HepG2 (cell line): ENCODE results near the gene TPPP2. TPM values are rescaled to one million over a fixed set of nuclear protein-coding genes. Genes with fewer than 3 reads are reported as not detected.

Experiments
- BCL6 ChIP-seq: IDR thresholded peaks from 2 replicates; pipeline ENCODE4 v1.6.1; 2016; ENCODE audit warnings: missing genetic modification reagents, missing compliant biosample characterization
- BRD4 ChIP-seq: sonication (generic); formaldehyde crosslinking; IDR thresholded peaks from 2 replicates; pipeline ENCODE4 v1.4.0; 2020; ENCODE audit warnings: missing genetic modification reagents
- FIP1L1 ChIP-seq: fragments of 200-400 bp; formaldehyde crosslinking; IDR thresholded peaks from 2 replicates; pipeline ENCODE4 v1.6.1; 2018; ENCODE audit warnings: low read depth, mild to moderate bottlenecking, low read length, moderate library complexity, borderline replicate concordance; ENCODE audit not compliant: insufficient read depth
- HBP1 ChIP-seq: IDR thresholded peaks from 2 replicates; pipeline ENCODE4 v1.6.1; 2016; ENCODE audit warnings: low read depth, control low read depth
- HNF4G ChIP-seq, 2 experiments: sonication (generic) in 1 of 2; formaldehyde crosslinking in 1 of 2; IDR thresholded peaks; 2 replicates each; pipeline versions ENCODE4 v1.4.0 to v1.6.1; 2011 to 2020; ENCODE audit warnings: borderline replicate concordance in 2 of 2, low read depth in 2 of 2, mild to moderate bottlenecking in 2 of 2, low read length in 1 of 2, missing genetic modification reagents in 1 of 2, moderate library complexity in 1 of 2
- ISL2 ChIP-seq: sonication (generic); formaldehyde crosslinking; IDR thresholded peaks from 2 replicates; pipeline ENCODE4 v1.5.0; 2020; ENCODE audit warnings: missing genetic modification reagents
- NR2F6 ChIP-seq, 2 experiments: IDR thresholded peaks; 2 replicates each; pipeline ENCODE4 v1.6.1; 2016; ENCODE audit warnings: antibody characterized with exemption in 1 of 2, mild to moderate bottlenecking in 1 of 2
- PCBP1 ChIP-seq: fragments of 200-400 bp; formaldehyde crosslinking; IDR thresholded peaks from 2 replicates; pipeline ENCODE4 v1.6.1; 2017; ENCODE audit warnings: mild to moderate bottlenecking, low read depth, low read length, borderline replicate concordance
- RBM39 ChIP-seq: fragments of 200-400 bp; formaldehyde crosslinking; IDR thresholded peaks from one replicate; pipeline ENCODE4 v1.6.1; 2018; ENCODE audit warnings: antibody characterized with exemption, mild to moderate bottlenecking, low read depth, low read length; ENCODE audit not compliant: poor library complexity, severe bottlenecking
- SAFB2 ChIP-seq: sonication (generic); formaldehyde crosslinking; IDR thresholded peaks from 2 replicates; pipeline ENCODE4 v1.5.1; 2020; ENCODE audit warnings: missing genetic modification reagents, low read depth, mild to moderate bottlenecking, borderline replicate concordance
- SYNCRIP ChIP-seq: fragments of 200-400 bp; formaldehyde crosslinking; IDR thresholded peaks from 2 replicates; pipeline ENCODE4 v1.6.1; 2018; ENCODE audit warnings: mild to moderate bottlenecking, low read depth, low read length; ENCODE audit not compliant: insufficient read depth
- THAP7 ChIP-seq: sonication (generic); formaldehyde crosslinking; IDR thresholded peaks from 2 replicates; pipeline ENCODE4 v1.8.1; 2023; ENCODE audit warnings: mild to moderate bottlenecking, missing genetic modification reagents
- ZNF12 ChIP-seq: sonication (generic); formaldehyde crosslinking; IDR thresholded peaks from 2 replicates; pipeline ENCODE4 v1.5.0; 2020; ENCODE audit warnings: missing genetic modification reagents
- ZNF430 ChIP-seq: sonication (generic); formaldehyde crosslinking; IDR thresholded peaks from 2 replicates; pipeline ENCODE4 v1.9.0; 2021; ENCODE audit warnings: mild to moderate bottlenecking, missing genetic modification reagents
- ZNF577 ChIP-seq: sonication (generic); formaldehyde crosslinking; IDR thresholded peaks from 2 replicates; pipeline ENCODE4 v1.4.0; 2020; ENCODE audit warnings: mild to moderate bottlenecking, low read depth, missing genetic modification reagents, borderline replicate concordance
- ZNF746 ChIP-seq: sonication (generic); formaldehyde crosslinking; IDR thresholded peaks from 2 replicates; pipeline ENCODE4 v1.8.0; 2022; ENCODE audit warnings: mild to moderate bottlenecking, missing genetic modification reagents
- ZSCAN30 ChIP-seq: sonication (generic); formaldehyde crosslinking; IDR thresholded peaks from 2 replicates; pipeline ENCODE4 v1.5.0; 2020; ENCODE audit warnings: mild to moderate bottlenecking, missing genetic modification reagents
- polyA plus RNA-seq, 8 experiments: library from polyadenylated mRNA; depleted of rRNA in 3 of 8; stranded (reverse) in 7 of 8; unstranded in 1 of 8; fragments of >200 nt; fragmentation: Illumina TruSeq in 4 of 8; extraction: Trizol in 4 of 8; gene quantifications; 2 replicates each; pipeline versions ENCODE4 v1.2.1 to v1.2.3, GENCODE V29; 2011 to 2016; ENCODE audit warnings: low read depth in 4 of 8, missing spikeins in 1 of 8, mixed read lengths in 1 of 8; ENCODE audit not compliant: insufficient read depth in 1 of 8
- total RNA-seq, 5 experiments: library from RNA; depleted of rRNA; stranded (reverse); fragments of >200 nt; fragmentation: Illumina TruSeq; extraction: Trizol; gene quantifications; 2 replicates each; pipeline ENCODE4 v1.2.3, GENCODE V29; 2016; ENCODE audit warnings: low read depth in 1 of 5
- TF ChIP-seq, protein P1 (sequence below): sonication (generic); formaldehyde crosslinking; IDR thresholded peaks from 2 replicates; pipeline ENCODE4 v1.8.0; 2022; ENCODE audit warnings: mild to moderate bottlenecking, missing genetic modification reagents, borderline replicate concordance
- TF ChIP-seq, protein P2 (sequence below): sonication (generic); formaldehyde crosslinking; IDR thresholded peaks from 2 replicates; pipeline ENCODE4 v1.5.0; 2020; ENCODE audit warnings: mild to moderate bottlenecking, missing genetic modification reagents
- TF ChIP-seq, protein P3 (sequence below): sonication (generic); formaldehyde crosslinking; IDR thresholded peaks from 2 replicates; pipeline ENCODE4 v1.8.0; 2022; ENCODE audit warnings: low read depth, missing genetic modification reagents

Gene TPPP2
- total and polyA plus RNA-seq, 2 of the 13 experiments (the other 11 are each of a cell fraction or from before 2014, with no cell fraction given): 0.58 to 4.2 TPM

DNA sequence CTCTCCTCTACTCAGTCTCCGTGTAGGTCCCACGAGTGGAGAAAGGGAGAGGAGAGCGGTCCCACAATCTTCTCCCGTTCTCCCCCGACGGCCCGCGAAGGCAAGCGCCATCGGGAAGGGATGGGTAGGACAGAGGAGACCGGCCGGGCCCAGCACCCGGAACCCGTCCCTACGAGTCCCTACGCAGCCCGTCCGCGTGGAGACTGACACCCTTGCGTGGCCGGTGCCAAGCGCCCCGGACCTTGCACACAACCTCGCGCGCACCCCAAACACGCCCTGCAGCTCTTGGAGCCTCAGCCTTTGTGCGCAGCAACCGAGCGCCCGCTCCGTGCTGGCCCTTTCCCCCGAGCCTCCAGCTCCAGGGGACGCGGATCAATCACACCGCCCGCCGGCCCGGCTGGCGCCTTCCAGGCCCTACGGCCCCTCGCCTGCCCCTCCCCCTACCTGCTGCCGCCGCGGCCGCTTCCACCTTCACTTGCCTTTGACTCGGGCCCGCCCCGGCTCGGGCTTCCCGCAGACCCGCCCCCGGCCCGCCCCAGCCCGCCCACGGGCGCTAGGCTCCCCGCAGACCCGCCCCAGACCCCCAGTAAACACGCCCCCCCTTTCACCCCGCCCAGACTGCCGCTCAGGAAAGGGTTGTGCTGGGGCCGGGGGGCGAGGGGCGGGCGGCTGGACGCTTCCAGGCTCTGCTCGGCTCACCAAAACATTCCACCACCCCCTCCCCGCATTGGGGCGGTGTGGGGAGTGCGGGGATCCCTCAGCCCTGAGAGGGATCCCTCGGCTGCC lies 5.2 kb upstream of the TPPP2 start, which contains the start of gene NDRG2 (continued):
- TF ChIP-seq HBP1 (CRISPR knock-in tag): peak; percentile 65; the same call in 1 of the 2 replicates
- TF ChIP-seq ZSCAN30: 0 out of 2 replicates have a peak, but pooled peaks have one; percentile 76
- TF ChIP-seq ZNF746 (CRISPR knock-in tag): 0 out of 2 replicates have a peak, but pooled peaks have one; percentile 19
- peak; percentile 79 for TF ChIP-seq ISL2 (CRISPR knock-in tag)
- TF ChIP-seq NR2F6 (IDR thresholded peaks at IDR 0.05): no peak
- TF ChIP-seq NR2F6 (CRISPR knock-in tag; IDR thresholded peaks at IDR 0.05): peak; percentile 30; the same call in 1 of the 2 replicates
- peak; percentile 73 for TF ChIP-seq RBM39
- TF ChIP-seq FIP1L1: no peak
- no peak for TF ChIP-seq ZNF577
- no peak for TF ChIP-seq SYNCRIP
- TF ChIP-seq, protein P1, sequence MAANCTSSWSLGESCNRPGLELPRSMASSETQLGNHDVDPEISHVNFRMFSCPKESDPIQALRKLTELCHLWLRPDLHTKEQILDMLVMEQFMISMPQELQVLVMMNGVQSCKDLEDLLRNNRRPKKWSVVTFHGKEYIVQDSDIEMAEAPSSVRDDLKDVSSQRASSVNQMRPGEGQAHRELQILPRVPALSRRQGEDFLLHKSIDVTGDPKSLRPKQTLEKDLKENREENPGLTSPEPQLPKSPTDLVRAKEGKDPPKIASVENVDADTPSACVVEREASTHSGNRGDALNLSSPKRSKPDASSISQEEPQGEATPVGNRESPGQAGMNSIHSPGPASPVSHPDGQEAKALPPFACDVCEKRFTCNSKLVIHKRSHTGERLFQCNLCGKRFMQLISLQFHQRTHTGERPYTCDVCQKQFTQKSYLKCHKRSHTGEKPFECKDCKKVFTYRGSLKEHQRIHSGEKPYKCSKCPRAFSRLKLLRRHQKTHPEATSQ (CRISPR knock-in tag): peak; percentile 73; the same call in 1 of the 2 replicates
- TF ChIP-seq HNF4G (IDR thresholded peaks at IDR 0.05; ENCODE audit: borderline replicate concordance, low read depth, low read length): peak; percentile 48; the same call in 1 of the 2 replicates
- TF ChIP-seq HNF4G (CRISPR knock-in tag; IDR thresholded peaks at IDR 0.05; ENCODE audit: borderline replicate concordance, low read depth): peak; percentile 31; the same call in 1 of the 2 replicates
- TF ChIP-seq, protein P2, sequence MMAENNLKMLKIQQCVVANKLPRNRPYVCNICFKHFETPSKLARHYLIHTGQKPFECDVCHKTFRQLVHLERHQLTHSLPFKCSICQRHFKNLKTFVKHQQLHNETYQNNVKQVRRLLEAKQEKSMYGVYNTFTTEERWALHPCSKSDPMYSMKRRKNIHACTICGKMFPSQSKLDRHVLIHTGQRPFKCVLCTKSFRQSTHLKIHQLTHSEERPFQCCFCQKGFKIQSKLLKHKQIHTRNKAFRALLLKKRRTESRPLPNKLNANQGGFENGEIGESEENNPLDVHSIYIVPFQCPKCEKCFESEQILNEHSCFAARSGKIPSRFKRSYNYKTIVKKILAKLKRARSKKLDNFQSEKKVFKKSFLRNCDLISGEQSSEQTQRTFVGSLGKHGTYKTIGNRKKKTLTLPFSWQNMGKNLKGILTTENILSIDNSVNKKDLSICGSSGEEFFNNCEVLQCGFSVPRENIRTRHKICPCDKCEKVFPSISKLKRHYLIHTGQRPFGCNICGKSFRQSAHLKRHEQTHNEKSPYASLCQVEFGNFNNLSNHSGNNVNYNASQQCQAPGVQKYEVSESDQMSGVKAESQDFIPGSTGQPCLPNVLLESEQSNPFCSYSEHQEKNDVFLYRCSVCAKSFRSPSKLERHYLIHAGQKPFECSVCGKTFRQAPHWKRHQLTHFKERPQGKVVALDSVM: peak; percentile 51
- TF ChIP-seq BCL6 (CRISPR knock-in tag): peak; percentile 64
- TF ChIP-seq, protein P3, sequence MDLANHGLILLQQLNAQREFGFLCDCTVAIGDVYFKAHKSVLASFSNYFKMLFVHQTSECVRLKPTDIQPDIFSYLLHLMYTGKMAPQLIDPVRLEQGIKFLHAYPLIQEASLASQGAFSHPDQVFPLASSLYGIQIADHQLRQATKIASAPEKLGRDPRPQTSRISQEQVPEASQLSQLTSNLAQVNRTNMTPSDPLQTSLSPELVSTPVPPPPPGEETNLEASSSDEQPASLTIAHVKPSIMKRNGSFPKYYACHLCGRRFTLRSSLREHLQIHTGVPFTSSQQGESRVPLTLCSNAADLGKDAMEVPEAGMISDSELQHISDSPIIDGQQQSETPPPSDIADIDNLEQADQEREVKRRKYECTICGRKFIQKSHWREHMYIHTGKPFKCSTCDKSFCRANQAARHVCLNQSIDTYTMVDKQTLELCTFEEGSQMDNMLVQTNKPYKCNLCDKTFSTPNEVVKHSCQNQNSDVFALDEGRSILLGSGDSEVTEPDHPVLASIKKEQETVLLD (CRISPR knock-in tag): 0 out of 2 replicates have a peak, but pooled peaks have one; percentile 32
- peak; percentile 57 for TF ChIP-seq ZNF12 (CRISPR knock-in tag)
- TF ChIP-seq SAFB2 (CRISPR knock-in tag): peak; percentile 93
- peak; percentile 90 for TF ChIP-seq THAP7 (CRISPR knock-in tag)
- 0 out of 2 replicates have a peak, but pooled peaks have one; percentile 18 for TF ChIP-seq ZNF430 (CRISPR knock-in tag)
- TF ChIP-seq BRD4 (CRISPR knock-in tag): peak; percentile 94
- TF ChIP-seq PCBP1: 0 out of 2 replicates have a peak, but pooled peaks have one; percentile 87
